Caki2 (cell line): Measurements from ENCODE around the gene PPP2R3A. TPM values are rescaled to one million over a fixed set of nuclear protein-coding genes. Genes with fewer than 3 reads are reported as not detected.
A peak's percentile ranks its signal among the peaks of the same experiment; 100 is the strongest.
"Not testable (repeated sequence)": the region's sequence is repeated elsewhere in the genome, so short reads cannot be mapped to it uniquely, and the experiment has no call there.

Source experiments
- DNase-seq: peaks from one replicate; pipeline ENCODE4 v3.0.0-alpha.2; 2015; ENCODE audit warnings: low read depth
- in situ Hi-C: cut with HindIII; loops from 2 replicates; pipeline ENCODE4 v1.10.0; 2016; ENCODE audit warnings: low sequenced_read_pairs, low pct_unique_long_range_greater_than_20kb, mixed read lengths
- total RNA-seq: library from RNA; depleted of rRNA; stranded (reverse); fragments of >200 nt; shearing (Covaris generic); gene quantifications from 2 replicates; pipeline ENCODE4 v1.2.3, GENCODE V29; 2014; ENCODE audit warnings: low replicate concordance

Gene PPP2R3A
- total RNA-seq, 1 experiment from 2014 or later, result 4.0 TPM

DNA sequence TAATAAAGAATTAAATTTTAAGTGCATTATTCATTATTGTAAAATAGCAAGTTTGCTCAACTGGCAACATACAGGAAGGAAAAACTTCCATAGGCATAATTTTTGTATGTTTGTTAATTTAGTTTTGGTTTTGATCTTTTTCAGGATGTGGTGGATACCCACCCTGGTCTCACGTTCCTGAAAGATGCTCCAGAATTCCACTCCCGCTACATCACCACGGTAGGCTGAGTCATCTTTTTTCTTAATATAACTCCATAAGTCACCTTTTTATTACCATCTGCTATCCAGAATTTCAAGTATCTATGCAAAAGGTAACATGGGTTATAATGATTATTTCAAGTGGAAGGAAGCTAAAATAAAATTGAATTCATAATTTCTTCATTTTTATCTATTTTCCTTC, 104.8 kb downstream of the PPP2R3A start:
- in situ Hi-C loops, result no loop called here
- no peak for DNase-seq

DNA sequence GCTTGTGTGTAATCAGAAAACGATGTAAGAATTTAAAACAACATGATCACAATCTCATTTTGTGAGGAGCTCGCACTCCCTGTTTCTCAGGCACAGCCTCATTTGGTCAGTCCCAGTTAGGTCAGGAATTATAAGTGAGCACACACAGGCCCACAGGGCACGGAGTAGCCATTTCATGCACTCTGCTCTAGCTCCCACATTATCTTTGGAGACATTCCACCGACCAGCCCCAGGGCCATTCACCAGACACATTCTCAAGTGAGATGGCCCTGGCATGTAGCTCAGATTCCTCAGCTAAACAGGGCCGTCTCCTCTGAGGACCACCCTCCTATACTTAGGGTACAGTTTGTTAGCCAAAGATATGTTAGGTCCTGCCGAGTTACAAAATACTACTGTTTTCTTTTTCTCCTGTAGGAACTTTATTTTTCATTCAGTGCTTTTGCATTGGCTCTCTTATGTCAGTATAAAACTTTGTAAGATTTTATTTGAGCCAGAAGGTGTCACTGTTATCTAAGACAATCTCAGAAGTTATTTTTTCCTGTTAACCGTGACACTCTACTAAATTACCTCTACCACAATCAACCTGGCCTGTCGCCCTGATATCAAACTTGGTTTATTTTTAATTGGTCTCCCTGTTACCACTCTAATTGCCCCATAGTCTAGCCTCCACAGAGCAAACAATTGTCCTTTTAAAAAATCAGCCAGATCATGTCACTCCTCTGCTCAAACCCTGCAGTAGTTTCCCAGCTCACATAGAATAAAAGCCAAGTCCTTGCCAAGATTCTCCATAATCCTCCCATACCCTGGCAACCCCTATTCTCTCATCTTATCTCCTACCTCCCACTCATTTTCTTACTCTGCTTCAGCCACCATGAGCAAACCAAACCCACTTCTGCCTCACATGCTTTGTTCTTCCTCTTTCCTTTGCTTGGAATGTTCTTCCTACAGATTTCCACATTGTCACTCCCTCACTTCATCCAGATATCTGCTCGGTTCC, 105.7 kb downstream of the PPP2R3A start:
- in situ Hi-C loops, result no loop called here

GRCh38 chr3:136074546-136075170, 109.1 kb downstream of the PPP2R3A start:
- DNase-seq, result peak; percentile 25

More for the DNA sequence above, 105.7 kb downstream of the PPP2R3A start:
- peak; percentile 43 for DNase-seq

GRCh38 chr3:136075218-136075808, 109.8 kb downstream of the PPP2R3A start:
- in situ Hi-C loops, result no loop called here
- DNase-seq, result peak; percentile 50

More at GRCh38 chr3:136074546-136075170, 109.1 kb downstream of the PPP2R3A start:
- in situ Hi-C loops, result no loop called here

GRCh38 chr3:136075811-136076210, 110.3 kb downstream of the PPP2R3A start:
- in situ Hi-C loops, result no loop called here
- no peak for DNase-seq

GRCh38 chr3:136078421-136079364, 113.2 kb downstream of the PPP2R3A start:
- in situ Hi-C loops, result no loop called here
- peak; percentile 20 for DNase-seq

GRCh38 chr3:136083641-136084382, 118.3 kb downstream of the PPP2R3A start:
- in situ Hi-C loops, DNase-seq: not testable (repeated sequence)

- in situ Hi-C loops, DNase-seq: not testable (repeated sequence)
These were observed 119.5 kb downstream of the PPP2R3A start for GRCh38 chr3:136085067-136085466.

GRCh38 chr3:136093771-136094170, 128.2 kb downstream of the PPP2R3A start:
- in situ Hi-C loops, result no loop called here
- DNase-seq, result no peak

GRCh38 chr3:136105044-136105443, 139.5 kb downstream of the PPP2R3A start:
- in situ Hi-C loops, result no loop called here
- DNase-seq, result no peak

- DNase-seq, result no peak
- in situ Hi-C loops, result no loop called here
These were observed 140.6 kb downstream of the PPP2R3A start for GRCh38 chr3:136106101-136106500.

GRCh38 chr3:136109499-136109898, 144.0 kb downstream of the PPP2R3A start:
- no peak for DNase-seq
- in situ Hi-C loops, result no loop called here

- DNase-seq, result no peak
- in situ Hi-C loops, result no loop called here
These were observed 145.0 kb downstream of the PPP2R3A start for GRCh38 chr3:136110481-136110880.

- no peak for DNase-seq
- in situ Hi-C loops, result no loop called here
These were observed 148.9 kb downstream of the PPP2R3A start for GRCh38 chr3:136114421-136114820.

- in situ Hi-C loops, result not testable (repeated sequence)
These were observed 153.8 kb downstream of the PPP2R3A start for GRCh38 chr3:136119332-136119731.

DNA sequence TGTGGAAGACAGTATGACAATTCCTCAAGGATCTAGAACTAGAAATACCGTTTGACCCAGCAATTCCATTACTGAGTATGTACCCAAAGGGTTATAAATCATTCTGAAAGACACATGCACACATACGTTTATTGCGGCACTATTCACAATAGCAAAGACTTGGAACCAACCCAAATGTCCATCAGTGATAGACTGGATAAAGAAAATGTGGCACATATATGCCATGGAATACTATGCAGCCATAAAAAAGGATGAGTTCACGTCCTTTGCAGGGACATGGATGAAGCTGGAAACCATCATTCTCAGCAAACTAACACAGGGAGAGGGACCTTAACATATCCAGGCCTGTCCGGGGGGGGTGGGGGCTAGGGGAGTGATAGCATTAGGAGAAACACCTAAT, 154.3 kb downstream of the PPP2R3A start:
- DNase-seq, in situ Hi-C loops: not testable (repeated sequence)

More at GRCh38 chr3:136119332-136119731, 153.8 kb downstream of the PPP2R3A start:
- not testable (repeated sequence) for DNase-seq
